Kidney epithelial cell (primary cell): ENCODE measurements around the gene ZBTB24. TPM values are rescaled to one million over a fixed set of nuclear protein-coding genes. Genes with fewer than 3 reads are reported as not detected.

Source experiments
- DNase-seq: peaks from one replicate; pipeline ENCODE4 v3.0.0-alpha.2; 2010; ENCODE audit warnings: low read depth
- H3K27me3 ChIP-seq: 2 replicates; pipeline ENCODE4 v1.6.0; 2011; ENCODE audit warnings: low read length; ENCODE audit not compliant: control insufficient read depth, insufficient read depth
- H3K36me3 ChIP-seq: 2 replicates; pipeline ENCODE4 v1.5.1; 2011; ENCODE audit warnings: low read length; ENCODE audit not compliant: control insufficient read depth, insufficient read depth
- H3K4me3 ChIP-seq: 2 replicates; pipeline ENCODE4 v1.5.1; 2011; ENCODE audit warnings: low read depth, mild to moderate bottlenecking, control low read depth, low read length
- total RNA-seq: library from RNA; depleted of rRNA; stranded (reverse); fragments of >200 nt; gene quantifications from 2 replicates; pipeline ENCODE4 v1.2.3, GENCODE V29; 2015
- TF ChIP-seq, protein P1 (sequence below): IDR thresholded peaks from 2 replicates; pipeline ENCODE4 v1.5.1; 2011; ENCODE audit warnings: mild to moderate bottlenecking, moderate library complexity, low read length, control low read depth, inconsistent platforms; ENCODE audit not compliant: insufficient read depth, poor library complexity, severe bottlenecking

Gene ZBTB24
- total RNA-seq, 1 donor from 2014 or later = 10.9 TPM

DNA sequence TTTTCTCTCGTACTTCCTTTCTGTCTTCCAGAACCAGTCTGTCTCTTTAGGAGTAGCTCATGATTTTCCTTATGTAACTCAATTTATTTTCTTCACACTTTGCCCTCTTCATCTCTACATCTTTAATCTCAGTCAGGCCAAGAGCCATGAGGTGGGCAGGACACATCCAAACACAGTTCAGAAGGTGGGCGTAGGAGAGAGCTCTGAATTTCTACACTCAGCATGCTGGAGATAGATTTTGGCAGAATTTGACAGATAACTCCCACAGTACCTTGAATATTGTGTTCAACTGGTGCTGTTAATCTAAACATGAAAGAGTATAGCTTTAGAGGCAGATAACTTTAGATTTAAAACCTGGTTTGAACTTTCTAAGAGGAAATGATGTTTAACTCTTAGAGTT, 23.8 kb upstream of the ZBTB24 start:
- TF ChIP-seq, protein P1, sequence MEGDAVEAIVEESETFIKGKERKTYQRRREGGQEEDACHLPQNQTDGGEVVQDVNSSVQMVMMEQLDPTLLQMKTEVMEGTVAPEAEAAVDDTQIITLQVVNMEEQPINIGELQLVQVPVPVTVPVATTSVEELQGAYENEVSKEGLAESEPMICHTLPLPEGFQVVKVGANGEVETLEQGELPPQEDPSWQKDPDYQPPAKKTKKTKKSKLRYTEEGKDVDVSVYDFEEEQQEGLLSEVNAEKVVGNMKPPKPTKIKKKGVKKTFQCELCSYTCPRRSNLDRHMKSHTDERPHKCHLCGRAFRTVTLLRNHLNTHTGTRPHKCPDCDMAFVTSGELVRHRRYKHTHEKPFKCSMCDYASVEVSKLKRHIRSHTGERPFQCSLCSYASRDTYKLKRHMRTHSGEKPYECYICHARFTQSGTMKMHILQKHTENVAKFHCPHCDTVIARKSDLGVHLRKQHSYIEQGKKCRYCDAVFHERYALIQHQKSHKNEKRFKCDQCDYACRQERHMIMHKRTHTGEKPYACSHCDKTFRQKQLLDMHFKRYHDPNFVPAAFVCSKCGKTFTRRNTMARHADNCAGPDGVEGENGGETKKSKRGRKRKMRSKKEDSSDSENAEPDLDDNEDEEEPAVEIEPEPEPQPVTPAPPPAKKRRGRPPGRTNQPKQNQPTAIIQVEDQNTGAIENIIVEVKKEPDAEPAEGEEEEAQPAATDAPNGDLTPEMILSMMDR = no peak
- H3K27me3 ChIP-seq = peaks cover 2% of the 10 kb centered on the region
- DNase-seq = no peak
- H3K4me3 ChIP-seq = no peak overlapping the region
- no peaks in the 10 kb centered on the region for H3K36me3 ChIP-seq

GRCh38 chr6:109506314-109506713, 23.3 kb upstream of the ZBTB24 start:
- H3K27me3 ChIP-seq = peaks cover 2% of the 10 kb centered on the region
- no peaks in the 10 kb centered on the region for H3K36me3 ChIP-seq
- DNase-seq = no peak
- H3K4me3 ChIP-seq = no peak overlapping the region
- TF ChIP-seq, protein P1 = no peak

GRCh38 chr6:109503327-109504224, 20.6 kb upstream of the ZBTB24 start:
- Histone ChIP-seq H3K4me3 (no peak overlapping the region), H3K27me3 (peaks cover 2% of the 10 kb centered on the region), H3K36me3 (no peaks in the 10 kb centered on the region)
- TF ChIP-seq, protein P1 = no peak
- no peak for DNase-seq

DNA sequence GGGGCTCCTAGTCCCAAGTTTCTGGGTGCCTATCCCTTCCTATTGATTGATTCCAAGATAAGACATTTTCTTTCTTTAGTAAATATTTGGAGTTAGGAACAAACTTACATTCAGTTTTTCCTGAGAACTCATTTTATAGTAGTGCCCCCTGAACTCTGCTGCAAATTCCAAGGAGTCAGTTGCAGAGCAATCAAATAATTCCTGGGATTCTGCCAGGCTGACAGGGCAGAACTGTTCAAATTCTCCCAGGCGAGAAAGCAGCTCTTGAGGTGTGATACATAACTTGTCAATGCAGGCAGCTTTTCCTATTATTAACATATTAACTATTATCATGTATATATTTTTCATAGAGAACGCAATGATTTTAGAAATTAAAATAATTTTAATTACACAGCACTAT, 15.9 kb upstream of the ZBTB24 start:
- no peak overlapping the region for H3K4me3 ChIP-seq
- peaks cover 2% of the 10 kb centered on the region for H3K27me3 ChIP-seq
- TF ChIP-seq, protein P1 = no peak
- no peak for DNase-seq
- no peaks in the 10 kb centered on the region for H3K36me3 ChIP-seq

DNA sequence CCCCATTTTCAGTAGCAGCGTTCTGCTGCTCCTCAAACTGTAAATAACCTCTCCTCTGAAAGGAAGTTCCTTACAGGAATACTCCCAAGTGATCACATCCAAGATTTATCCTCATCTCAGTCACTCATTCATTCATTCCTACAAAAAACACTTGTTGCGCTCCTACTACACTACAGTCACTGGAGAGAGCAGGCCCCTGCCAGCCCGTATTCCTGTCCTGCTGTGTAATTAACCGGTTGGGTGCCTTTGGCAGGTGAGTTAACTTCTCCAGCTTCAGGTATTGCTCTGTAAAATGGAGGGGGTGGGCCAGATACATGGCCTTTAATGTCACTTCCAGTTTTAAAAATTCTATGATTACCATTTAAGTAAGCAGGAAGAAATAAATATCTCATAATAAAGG, 15.0 kb upstream of the ZBTB24 start:
- Histone ChIP-seq H3K27me3 (peaks cover 2% of the 10 kb centered on the region), H3K4me3 (no peak overlapping the region), H3K36me3 (no peaks in the 10 kb centered on the region)
- DNase-seq = no peak
- TF ChIP-seq, protein P1 = no peak
